Measurements from ENCODE around the gene UROC1.

The UROC1 gene

DNA sequence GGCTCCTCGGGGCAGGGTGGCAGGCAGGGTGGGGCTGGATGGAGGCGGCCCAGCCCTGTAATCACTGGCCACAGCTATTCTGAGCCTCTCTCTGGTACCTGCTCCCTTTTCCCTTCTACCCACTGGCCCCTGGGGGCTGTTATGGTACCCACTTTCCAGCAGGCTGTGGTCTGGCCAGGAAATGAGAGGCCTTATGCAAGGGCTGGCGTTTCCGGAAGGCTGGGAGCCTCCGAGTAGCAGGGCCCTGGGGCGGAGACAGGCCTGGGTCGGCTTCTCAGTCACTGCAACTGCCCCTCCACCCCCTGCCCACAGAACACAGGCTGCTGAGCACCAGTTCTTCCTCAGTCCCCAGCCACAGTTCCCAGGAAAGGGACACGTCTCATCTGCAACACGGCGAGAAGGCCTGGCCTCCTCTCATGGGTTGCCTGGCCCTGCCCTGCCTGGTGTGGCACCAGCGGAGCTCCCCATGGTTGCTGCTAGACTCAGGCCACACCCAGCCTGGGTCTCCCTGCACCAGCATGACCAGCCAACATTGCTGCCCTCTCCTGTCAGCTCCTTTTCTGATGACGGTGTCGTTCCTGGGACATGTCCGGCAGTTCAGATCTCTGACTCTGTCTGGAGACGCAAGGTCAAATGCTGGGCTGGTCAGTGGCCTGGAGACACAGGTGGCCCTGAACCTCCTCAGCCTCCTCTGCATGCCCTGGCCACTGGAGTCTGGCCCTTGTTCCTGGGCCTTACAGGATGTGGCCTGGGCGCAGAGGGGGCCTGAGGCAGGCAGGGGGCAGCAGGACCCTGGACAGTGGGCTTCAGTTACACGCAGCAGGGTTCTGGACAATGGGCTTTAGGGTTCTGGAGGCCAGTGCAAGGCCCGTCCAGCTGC is 12.8 kb upstream of the UROC1 start:
- no peak for DNase-seq

- no peak for DNase-seq
Measured at GRCh38 chr3:126529585-126530170, 12.1 kb upstream of the UROC1 start.

GRCh38 chr3:126528800-126529541 is 11.4 kb upstream of the UROC1 start:
- no peak for DNase-seq

- DNase-seq: no peak
Measured at GRCh38 chr3:126528419-126528799, 10.8 kb upstream of the UROC1 start.

DNA sequence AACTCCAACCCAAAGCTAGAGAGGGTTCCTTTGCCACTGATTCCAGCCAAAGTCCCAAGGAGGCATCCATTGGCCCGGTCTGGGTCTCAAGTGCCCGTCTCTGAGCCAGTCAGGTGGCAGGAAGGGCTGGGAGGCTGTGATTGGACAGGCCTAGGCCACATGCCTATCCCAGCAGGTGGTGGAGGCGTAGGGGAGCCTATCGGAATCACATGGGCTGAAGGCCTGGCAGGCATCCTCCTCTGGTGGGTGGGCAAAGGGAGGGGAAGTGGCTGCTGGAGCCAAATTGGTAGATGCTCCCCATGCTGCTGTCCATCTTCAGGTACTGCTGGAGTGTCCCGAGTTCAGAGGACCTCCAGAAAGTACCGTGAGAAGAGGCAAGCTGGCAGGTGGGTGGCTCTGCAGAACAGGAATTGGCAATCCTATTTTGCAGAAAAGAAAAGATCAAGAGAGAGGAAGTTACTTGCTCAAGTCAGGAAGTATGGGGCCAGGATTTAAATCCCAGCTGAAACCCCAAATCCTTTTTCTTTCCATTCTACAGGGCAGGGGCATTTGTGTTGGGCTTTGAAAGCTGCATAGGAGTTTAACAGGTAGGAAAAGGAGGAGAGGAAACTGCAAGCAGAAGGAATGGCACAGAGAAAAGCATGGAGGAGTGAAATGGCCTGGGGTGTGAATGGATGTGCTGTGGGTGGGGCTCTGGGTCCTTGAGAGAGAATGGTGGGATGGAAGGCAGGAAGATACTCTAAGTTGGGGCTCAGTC is 10.1 kb upstream of the UROC1 start:
- DNase-seq: no peak

- no peak for DNase-seq
Measured at GRCh38 chr3:126527006-126527405, 9.4 kb upstream of the UROC1 start.

GRCh38 chr3:126526668-126527005 is 9.1 kb upstream of the UROC1 start:
- DNase-seq: no peak

- no peak for DNase-seq
Measured at GRCh38 chr3:126525853-126526667, 8.5 kb upstream of the UROC1 start.

DNA sequence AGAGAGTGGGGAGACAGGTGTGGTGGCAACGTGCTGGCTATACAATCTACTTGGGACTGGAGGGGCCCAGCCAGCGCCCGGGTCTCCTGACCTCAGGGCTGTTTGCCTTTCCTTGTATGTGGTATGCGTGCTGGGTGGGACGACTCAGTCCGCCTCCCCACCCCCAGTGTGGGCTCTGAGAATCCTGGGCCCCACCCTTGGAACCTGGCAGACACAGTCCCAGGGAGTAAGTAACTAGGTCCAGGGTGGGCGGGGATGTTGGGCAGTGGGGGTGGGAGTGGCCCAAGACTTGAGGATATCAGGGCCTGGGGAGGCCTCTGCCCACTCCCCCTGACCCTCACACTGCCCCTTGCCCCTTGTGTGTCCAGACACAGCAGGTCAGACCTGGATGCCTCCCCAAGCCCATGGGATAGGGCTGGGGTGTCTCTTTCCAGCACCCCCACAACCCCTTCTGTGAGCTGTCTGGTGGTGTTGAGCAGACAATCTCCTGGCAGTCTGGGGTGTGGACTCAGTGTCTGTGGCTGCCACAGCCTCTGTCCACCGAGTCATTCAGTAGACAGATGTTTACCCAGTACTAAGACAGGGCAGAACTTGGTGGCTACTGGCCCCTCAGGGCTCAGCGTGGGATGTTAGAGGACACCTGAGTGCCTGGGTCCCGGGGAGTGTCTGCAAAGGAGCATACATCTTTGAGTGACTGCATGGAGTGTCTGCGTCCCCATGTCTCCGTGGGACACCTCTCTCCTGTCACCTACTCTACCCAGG is 7.7 kb upstream of the UROC1 start:
- no peak for DNase-seq

DNA sequence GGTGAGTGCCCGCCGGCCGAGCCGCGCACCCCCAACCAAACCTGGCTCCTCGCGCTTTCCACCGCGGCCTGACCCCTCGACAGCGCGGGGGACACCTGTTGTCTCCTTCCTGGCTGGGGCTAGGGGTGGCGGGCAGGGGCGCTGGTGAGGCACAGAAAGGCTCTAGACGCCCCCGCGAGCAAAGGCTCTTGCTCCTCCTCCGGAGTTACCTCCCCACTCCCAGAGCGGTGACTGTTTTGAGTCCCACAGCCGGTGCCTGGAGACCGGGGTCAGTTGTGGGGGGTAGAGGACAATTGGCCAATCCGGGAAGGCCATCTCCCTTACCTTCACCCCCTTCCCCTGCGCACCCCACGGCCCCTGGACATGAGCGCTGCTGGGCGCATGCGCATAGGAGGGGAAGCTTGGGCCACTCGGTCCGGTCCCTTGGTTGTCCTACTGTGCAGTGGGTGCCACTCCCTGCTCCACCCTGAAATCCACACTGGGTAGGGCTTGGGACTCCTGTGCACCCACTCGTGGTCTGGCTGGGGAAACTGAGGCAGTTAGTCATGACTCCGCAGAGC is 6.9 kb upstream of the UROC1 start:
- no peak for DNase-seq

GRCh38 chr3:126523745-126524428 is 6.3 kb upstream of the UROC1 start, which contains the start of gene CHST13:
Gene CHST13 (plus strand): TSS chr3:126524155. CDS start chr3:126524333, 178 bp downstream.
- no peak for DNase-seq

- DNase-seq: peak; percentile 21
Measured at GRCh38 chr3:126522363-126522788, 4.8 kb upstream of the UROC1 start.

GRCh38 chr3:126521122-126521891 is 3.7 kb upstream of the UROC1 start:
- DNase-seq: no peak

DNA sequence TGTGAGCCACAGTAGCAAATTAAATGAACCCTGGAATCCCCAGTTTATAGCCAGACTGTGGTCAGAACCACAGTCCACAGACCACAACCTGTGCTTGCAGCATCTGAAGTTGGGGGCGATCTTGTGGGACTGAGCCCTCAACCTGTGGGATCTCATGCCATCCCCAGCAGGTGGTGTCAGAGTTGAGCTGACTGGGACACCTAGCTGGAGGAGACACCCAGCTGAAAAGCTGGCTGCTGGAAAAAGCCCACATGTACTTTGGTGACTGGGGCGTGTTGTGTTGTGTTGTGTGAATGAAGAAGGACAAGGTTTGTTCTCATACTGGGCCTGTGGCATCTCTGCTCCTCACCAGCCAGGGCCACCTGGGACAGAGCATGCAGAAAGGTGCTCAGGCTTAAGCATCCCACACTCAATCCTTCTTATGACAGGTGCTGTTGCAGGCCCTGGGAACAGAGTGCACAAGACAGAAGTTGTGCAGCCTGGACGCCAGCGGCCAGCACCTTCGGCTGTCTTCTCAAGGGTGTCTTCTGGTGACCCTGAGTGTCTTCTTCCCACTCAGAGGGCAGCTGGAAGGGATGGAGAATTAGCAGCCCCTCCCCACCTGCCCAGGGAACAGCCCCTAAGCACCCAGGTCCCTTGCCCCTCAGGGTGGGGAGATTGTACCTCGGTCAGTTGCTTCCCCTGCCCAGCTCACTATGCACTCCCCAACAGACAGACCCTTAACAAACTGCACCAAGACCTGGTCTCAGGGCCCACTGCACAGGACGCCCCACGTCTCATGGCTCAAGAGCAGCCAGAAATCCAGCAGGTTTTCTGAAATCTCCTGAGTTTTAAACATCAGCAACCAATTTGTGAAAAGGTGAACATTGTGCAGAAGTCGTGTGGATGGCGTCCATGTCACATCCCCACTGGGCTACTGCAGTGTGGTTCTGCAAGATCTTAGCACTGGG is 2.2 kb upstream of the UROC1 start:
- no peak for DNase-seq

DNA sequence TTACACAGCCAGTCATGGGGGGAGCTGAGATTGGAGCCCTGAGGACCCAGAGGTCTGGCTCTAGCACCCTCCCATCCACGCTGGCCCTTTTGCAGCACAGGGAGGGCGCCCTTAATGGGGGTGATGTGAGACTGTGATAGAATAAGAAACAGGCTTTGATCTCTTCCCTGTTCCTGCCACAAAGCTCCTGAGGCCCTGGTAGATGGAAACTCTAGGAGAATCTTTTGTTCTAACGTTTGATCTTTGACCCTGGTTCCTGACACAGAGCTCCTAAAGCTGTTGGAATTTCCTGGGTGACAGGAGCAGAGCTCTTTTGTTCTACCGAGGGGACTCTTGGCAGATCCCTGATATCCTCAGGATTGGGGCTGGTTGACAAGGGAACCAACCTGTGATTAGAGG is 1.2 kb upstream of the UROC1 start:
- DNase-seq: no peak

DNA sequence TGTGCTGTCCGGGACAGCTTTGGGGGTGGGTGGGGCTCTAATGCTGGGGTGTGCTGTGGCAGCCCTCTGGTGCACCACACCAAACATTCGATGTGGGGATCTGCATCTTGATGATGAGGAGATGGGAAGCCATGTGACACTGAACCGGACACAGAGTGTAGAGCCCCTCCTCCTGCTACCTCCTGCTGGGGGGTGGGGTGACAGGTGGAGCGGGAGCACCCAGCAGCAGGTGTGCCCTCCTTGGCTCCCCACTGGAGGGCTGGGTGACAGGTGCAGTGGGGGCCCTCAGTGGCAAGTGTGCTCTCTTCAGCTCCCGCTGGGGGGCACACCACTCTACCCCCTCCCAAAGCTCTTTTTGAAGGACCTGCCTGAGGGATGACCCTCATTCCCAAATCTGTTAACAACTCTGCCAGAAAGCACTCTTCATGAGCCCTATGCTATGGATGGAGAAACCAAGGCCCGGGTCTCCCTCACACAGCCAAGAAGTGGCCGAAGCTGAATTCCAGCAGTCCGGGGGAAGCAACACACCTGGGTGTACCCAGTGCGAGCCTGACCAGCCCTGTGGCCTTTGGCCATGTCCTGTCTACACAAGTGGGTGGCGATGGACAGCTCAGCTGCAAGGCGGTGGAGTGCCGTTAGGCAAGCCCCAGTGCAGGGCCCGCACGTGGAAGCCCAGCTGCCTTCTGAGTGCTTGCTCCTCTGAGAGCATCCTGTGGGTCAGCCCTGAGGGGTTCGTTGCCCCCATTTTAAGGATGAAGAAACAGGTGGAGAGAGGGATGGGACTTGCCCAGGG is 609 bp upstream of the UROC1 start:
- DNase-seq: no peak

GRCh38 chr3:126516936-126517290 is 660 bp downstream of the UROC1 start:
- no peak for DNase-seq

All from central memory CD4-positive, alpha-beta T cell (primary cell).